Epithelial cell of esophagus (primary cell): ENCODE results near the gene UGT2A1.

Experiments
- DNase-seq: peaks from one replicate; pipeline ENCODE4 v3.0.0; 2010; ENCODE audit warnings: low read depth
- H3K4me3 ChIP-seq: 2 replicates; pipeline ENCODE4 v1.5.1; 2011; ENCODE audit warnings: mild to moderate bottlenecking, low read length, control low read depth
- CTCF ChIP-seq: IDR thresholded peaks from 2 replicates; pipeline ENCODE4 v1.5.1; 2011; ENCODE audit warnings: low read depth, mild to moderate bottlenecking, low read length, control low read depth, inconsistent platforms; ENCODE audit not compliant: insufficient read depth; ENCODE audit errors: missing control alignments

The UGT2A1 gene

GRCh38 chr4:69549651-69550050, 103.4 kb downstream of the UGT2A1 start:
- no peak overlapping the region for H3K4me3 ChIP-seq
- no peak for TF ChIP-seq CTCF
- DNase-seq: no peak

DNA sequence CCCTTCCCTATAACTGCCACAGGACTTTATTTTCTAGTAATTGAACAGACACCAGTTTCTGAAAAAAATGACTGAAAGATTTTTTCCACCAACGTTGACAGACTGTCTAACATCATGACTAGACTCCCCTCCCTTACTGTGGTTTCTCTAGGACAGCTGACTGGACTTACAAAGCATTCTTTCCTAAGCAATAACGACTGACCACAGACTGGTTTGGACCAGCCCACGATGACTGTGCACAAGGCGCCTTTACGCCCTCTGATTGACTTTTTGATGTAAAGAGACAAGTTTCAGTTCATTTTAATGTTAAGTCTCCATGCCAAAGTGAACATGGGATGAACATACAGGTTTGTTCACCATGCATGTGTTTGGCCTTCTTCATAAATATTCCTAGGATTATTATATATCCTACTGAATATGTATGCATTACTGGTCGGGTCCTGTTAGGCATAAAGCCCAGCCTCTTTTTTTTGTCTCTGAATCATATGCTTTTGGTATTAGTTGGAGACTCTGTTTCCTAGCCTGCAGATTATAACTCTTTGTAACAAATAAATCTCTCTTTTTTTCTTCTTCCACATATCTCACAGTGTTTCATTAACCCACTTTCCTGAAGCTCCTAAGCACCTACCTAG, 106.8 kb downstream of the UGT2A1 start:
- no peak overlapping the region for H3K4me3 ChIP-seq
- peak; percentile 17 for DNase-seq
- no peak for TF ChIP-seq CTCF
